Measurements from ENCODE around the gene AGBL4.

GRCh38 chr1:48657413-48657812, 1366.3 kb downstream of the AGBL4 start:
- TF ChIP-seq CTCF (IDR thresholded peaks at IDR 0.05 in 8 of 11, conservative IDR thresholded peaks at IDR 0.05 in 3 of 11): no peak
- TF ChIP-seq POLR2AphosphoS5 (IDR thresholded peaks at IDR 0.05): no peak
- no peak for TF ChIP-seq POLR2A (IDR thresholded peaks at IDR 0.05)
